ENCODE results near the gene SMOC2.

The SMOC2 gene

GRCh38 chr6:168714547-168715260 is 273.7 kb downstream of the SMOC2 start:
- Histone ChIP-seq H3K27ac (ENCODE audit: low read length) (no peak overlapping the region), H3K27me3 (ENCODE audit: control insufficient read depth, insufficient read depth, low read length) (no peaks in the 10 kb centered on the region), H3K4me1 (ENCODE audit: control insufficient read depth, insufficient read depth, low read length) (no peaks in the 10 kb centered on the region), H3K9me3 (ENCODE audit: control insufficient read depth, insufficient read depth, low read length) (no peaks in the 10 kb centered on the region), H3K36me3 (ENCODE audit: control insufficient read depth, insufficient read depth, low read length) (no peaks in the 10 kb centered on the region), H3K4me3 (ENCODE audit: low read length) (no peak overlapping the region)
- no peak for DNase-seq (ENCODE audit: low read depth, low spot score)
- WGBS (ENCODE audit: insufficient coverage, insufficient read length) = 100% methylated on average over 4 of the region's 4 CpGs

GRCh38 chr6:168715643-168716481 is 274.9 kb downstream of the SMOC2 start:
- Histone ChIP-seq H3K27me3 (ENCODE audit: control insufficient read depth, insufficient read depth, low read length) (no peaks in the 10 kb centered on the region), H3K27ac (ENCODE audit: low read length) (no peak overlapping the region), H3K9me3 (ENCODE audit: control insufficient read depth, insufficient read depth, low read length) (no peaks in the 10 kb centered on the region), H3K36me3 (ENCODE audit: control insufficient read depth, insufficient read depth, low read length) (no peaks in the 10 kb centered on the region), H3K4me1 (ENCODE audit: control insufficient read depth, insufficient read depth, low read length) (no peaks in the 10 kb centered on the region), H3K4me3 (ENCODE audit: low read length) (no peak overlapping the region)
- no peak for DNase-seq (ENCODE audit: low read depth, low spot score)
- WGBS (ENCODE audit: insufficient coverage, insufficient read length) = 100% methylated on average over 4 of the region's 11 CpGs

- Histone ChIP-seq H3K36me3 (ENCODE audit: control insufficient read depth, insufficient read depth, low read length) (no peaks in the 10 kb centered on the region), H3K4me1 (ENCODE audit: control insufficient read depth, insufficient read depth, low read length) (no peaks in the 10 kb centered on the region), H3K27me3 (ENCODE audit: control insufficient read depth, insufficient read depth, low read length) (no peaks in the 10 kb centered on the region), H3K27ac (ENCODE audit: low read length) (no peak overlapping the region), H3K4me3 (ENCODE audit: low read length) (no peak overlapping the region), H3K9me3 (ENCODE audit: control insufficient read depth, insufficient read depth, low read length) (no peaks in the 10 kb centered on the region)
- no peak for DNase-seq (ENCODE audit: low read depth, low spot score)
- WGBS (ENCODE audit: insufficient coverage, insufficient read length) = no CpG with 5 or more reads among the region's 7 CpGs
These were observed 275.6 kb downstream of the SMOC2 start for GRCh38 chr6:168716581-168716980.

- H3K4me1 ChIP-seq (ENCODE audit: control insufficient read depth, insufficient read depth, low read length) = no peaks in the 10 kb centered on the region
- H3K4me3 ChIP-seq (ENCODE audit: low read length) = no peak overlapping the region
- no peaks in the 10 kb centered on the region for H3K36me3 ChIP-seq (ENCODE audit: control insufficient read depth, insufficient read depth, low read length)
- no peak for DNase-seq (ENCODE audit: low read depth, low spot score)
- H3K27ac ChIP-seq (ENCODE audit: low read length) = no peak overlapping the region
- peaks cover 1% of the 10 kb centered on the region; the same call in 1 of the 2 replicates for H3K9me3 ChIP-seq (ENCODE audit: control insufficient read depth, insufficient read depth, low read length)
- no peaks in the 10 kb centered on the region for H3K27me3 ChIP-seq (ENCODE audit: control insufficient read depth, insufficient read depth, low read length)
- no CpG with 5 or more reads among the region's 22 CpGs for WGBS (ENCODE audit: insufficient coverage, insufficient read length)
These were observed 276.5 kb downstream of the SMOC2 start for GRCh38 chr6:168717491-168717890.
